Nephron (organoid): ENCODE results near the gene RSRC1.

Source experiments
- H3K27ac Mint-ChIP-seq, 3 experiments: 2 replicates each; pipeline ENCODE4 v1.8.0; 2020; ENCODE audit warnings: mixed read lengths in 3 of 3, mild to moderate bottlenecking in 2 of 3, moderate library complexity in 1 of 3
- H3K27me3 Mint-ChIP-seq: 2 replicates; pipeline ENCODE4 v1.8.0; 2021; ENCODE audit warnings: low read depth, mild to moderate bottlenecking, moderate library complexity, mixed read lengths
- H3K36me3 Mint-ChIP-seq: 2 replicates; pipeline ENCODE4 v1.8.0; 2020; ENCODE audit warnings: low read depth, mixed read lengths
- H3K4me1 Mint-ChIP-seq: 2 replicates; pipeline ENCODE4 v1.8.0; 2020; ENCODE audit warnings: mixed read lengths
- H3K4me3 Mint-ChIP-seq, 3 experiments: 2 replicates each; pipeline ENCODE4 v1.8.0; 2020; ENCODE audit warnings: mild to moderate bottlenecking in 3 of 3, mixed read lengths in 3 of 3, moderate library complexity in 2 of 3
- H3K9me3 Mint-ChIP-seq: 2 replicates; pipeline ENCODE4 v1.8.0; 2020; ENCODE audit warnings: mixed read lengths
- TF ChIP-seq, protein P1 (sequence below), 3 experiments: fragments of 200-600 bp; sonication (generic); IDR thresholded peaks; one replicate each; pipeline ENCODE4 v1.5.0; 2021; ENCODE audit warnings: antibody characterized with exemption in 3 of 3; ENCODE audit not compliant: unreplicated experiment in 3 of 3

Gene RSRC1

DNA sequence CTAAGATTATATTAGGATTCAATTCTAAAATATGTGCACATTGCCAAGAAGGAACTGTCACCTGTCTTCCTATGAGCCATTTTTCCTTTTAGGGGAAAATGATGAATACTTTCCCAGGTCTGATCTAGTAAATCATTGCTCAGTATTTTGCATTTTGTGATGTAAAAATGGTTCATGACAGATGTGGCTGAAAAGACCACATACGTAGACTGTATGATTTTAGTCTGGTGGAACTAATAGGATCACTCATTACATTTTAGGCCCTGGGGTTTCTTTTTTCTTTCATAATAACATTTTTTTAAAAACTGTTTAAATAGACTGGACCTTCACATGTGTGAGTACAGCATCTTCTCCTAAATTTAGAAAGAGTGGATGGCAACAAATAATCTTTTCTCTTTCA is 259.4 kb downstream of the RSRC1 start:
- Mint-ChIP-seq H3K4me3 (no peak overlapping the region), H3K9me3 (peaks cover 15% of the 10 kb centered on the region), H3K27ac (no peak overlapping the region), H3K4me1 (no peaks in the 10 kb centered on the region), H3K36me3 (no peaks in the 10 kb centered on the region), H3K27me3 (no peaks in the 10 kb centered on the region)
- TF ChIP-seq, protein P1, sequence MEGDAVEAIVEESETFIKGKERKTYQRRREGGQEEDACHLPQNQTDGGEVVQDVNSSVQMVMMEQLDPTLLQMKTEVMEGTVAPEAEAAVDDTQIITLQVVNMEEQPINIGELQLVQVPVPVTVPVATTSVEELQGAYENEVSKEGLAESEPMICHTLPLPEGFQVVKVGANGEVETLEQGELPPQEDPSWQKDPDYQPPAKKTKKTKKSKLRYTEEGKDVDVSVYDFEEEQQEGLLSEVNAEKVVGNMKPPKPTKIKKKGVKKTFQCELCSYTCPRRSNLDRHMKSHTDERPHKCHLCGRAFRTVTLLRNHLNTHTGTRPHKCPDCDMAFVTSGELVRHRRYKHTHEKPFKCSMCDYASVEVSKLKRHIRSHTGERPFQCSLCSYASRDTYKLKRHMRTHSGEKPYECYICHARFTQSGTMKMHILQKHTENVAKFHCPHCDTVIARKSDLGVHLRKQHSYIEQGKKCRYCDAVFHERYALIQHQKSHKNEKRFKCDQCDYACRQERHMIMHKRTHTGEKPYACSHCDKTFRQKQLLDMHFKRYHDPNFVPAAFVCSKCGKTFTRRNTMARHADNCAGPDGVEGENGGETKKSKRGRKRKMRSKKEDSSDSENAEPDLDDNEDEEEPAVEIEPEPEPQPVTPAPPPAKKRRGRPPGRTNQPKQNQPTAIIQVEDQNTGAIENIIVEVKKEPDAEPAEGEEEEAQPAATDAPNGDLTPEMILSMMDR (IDR thresholded peaks at IDR 0.05; ENCODE audit: unreplicated experiment in 3 of 3): no peak

DNA sequence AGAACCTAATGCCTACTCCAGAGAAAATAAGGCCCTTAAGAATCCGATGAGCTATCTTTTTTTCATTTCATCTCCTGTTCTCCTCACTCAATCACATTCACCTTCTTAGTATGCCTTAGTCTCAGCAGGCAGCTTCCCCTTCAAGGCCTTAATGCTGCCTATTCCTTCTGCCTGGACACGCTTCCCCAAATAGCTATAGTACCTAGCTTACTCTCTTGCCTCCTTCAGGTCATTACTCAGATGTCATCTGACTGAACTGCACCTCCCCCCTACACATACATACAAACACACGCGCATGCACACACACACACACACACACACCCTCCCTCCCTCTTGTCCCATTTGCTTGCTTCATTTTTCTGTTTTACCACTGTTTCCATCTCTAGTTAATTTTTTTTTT is 269.6 kb downstream of the RSRC1 start:
- H3K36me3 Mint-ChIP-seq: no peaks in the 10 kb centered on the region
- TF ChIP-seq, protein P1 (IDR thresholded peaks at IDR 0.05; ENCODE audit: unreplicated experiment in 3 of 3): no peak
- no peaks in the 10 kb centered on the region for H3K27me3 Mint-ChIP-seq
- peaks cover 3% of the 10 kb centered on the region for H3K4me1 Mint-ChIP-seq
- no peaks in the 10 kb centered on the region for H3K9me3 Mint-ChIP-seq
- no peak overlapping the region for H3K4me3 Mint-ChIP-seq
- H3K27ac Mint-ChIP-seq: no peak overlapping the region

DNA sequence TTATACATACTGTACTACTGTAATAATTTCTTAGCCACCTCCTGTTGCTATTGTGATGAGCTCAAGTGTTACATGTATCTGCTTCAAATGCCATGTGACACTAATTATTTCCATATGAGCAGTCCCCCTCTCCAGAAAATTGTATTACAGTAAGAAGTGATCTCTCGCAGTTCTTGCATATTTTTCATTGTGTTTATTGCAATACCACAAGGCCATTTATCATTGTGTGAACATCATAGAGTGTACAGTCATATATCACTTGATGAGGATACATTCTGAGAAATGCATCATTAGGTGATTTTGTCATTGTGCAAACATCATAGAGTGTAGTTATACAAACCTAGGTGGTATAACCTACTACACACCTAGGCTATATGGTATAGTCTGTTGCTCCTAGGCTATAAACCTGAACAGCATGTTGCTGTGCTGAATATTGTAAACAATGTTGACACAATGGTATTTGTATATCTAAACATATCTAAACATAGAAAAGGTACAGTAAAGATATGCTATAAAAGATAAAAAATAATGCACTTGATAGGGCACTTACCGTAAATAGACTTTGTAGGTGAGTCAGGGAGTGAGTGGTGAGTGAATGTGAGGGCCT is 271.5 kb downstream of the RSRC1 start:
- H3K4me3 Mint-ChIP-seq: no peak overlapping the region
- TF ChIP-seq, protein P1 (IDR thresholded peaks at IDR 0.05; ENCODE audit: unreplicated experiment in 3 of 3): no peak
- no peaks in the 10 kb centered on the region for H3K27me3 Mint-ChIP-seq
- no peaks in the 10 kb centered on the region for H3K36me3 Mint-ChIP-seq
- H3K9me3 Mint-ChIP-seq: no peaks in the 10 kb centered on the region
- peaks cover 3% of the 10 kb centered on the region for H3K4me1 Mint-ChIP-seq
- H3K27ac Mint-ChIP-seq: no peak overlapping the region

DNA sequence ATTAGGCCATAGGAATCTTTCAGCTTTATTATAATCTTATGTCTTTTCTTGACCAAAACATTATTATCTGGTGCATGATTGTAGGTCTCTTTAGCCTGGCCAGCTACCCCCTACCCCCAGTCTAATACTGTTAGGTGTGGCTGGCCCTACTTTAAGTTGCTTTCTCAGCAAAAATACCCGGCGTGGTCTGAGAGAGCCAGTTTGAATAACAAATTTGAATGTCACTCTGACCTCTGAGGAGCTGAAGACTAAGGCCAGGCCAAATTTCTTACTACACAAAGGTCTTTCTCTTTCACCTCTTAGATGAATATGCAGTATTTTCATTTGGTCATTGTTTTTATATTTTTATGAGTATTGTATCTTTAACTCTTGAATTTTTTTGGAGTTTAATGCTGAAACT is 272.6 kb downstream of the RSRC1 start:
- Mint-ChIP-seq H3K27ac (no peak overlapping the region), H3K4me3 (no peak overlapping the region), H3K36me3 (no peaks in the 10 kb centered on the region), H3K9me3 (no peaks in the 10 kb centered on the region), H3K27me3 (no peaks in the 10 kb centered on the region), H3K4me1 (no peaks in the 10 kb centered on the region)
- TF ChIP-seq, protein P1 (IDR thresholded peaks at IDR 0.05; ENCODE audit: unreplicated experiment in 3 of 3): no peak

DNA sequence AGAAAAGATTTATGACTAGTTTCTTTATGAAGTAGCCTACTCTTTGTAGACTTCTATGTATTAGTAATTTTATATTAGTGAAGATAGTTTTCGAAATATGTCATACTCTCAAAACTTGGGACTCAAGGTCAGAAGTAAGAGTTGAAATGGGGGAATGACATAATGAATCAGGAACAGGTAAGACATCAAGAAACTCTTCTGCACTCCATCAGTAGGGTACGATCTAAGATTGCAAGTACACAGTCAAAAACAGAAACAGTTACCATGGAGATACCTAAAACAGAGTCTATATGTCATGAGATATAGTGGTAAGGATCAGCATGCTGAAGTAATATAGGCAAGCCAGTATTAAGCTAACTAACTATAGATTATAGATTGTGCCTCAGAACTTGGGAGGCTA is 274.1 kb downstream of the RSRC1 start:
- H3K27ac Mint-ChIP-seq: no peak overlapping the region
- no peaks in the 10 kb centered on the region for H3K4me1 Mint-ChIP-seq
- no peaks in the 10 kb centered on the region for H3K36me3 Mint-ChIP-seq
- H3K4me3 Mint-ChIP-seq: no peak overlapping the region
- H3K27me3 Mint-ChIP-seq: no peaks in the 10 kb centered on the region
- H3K9me3 Mint-ChIP-seq: no peaks in the 10 kb centered on the region
- TF ChIP-seq, protein P1 (IDR thresholded peaks at IDR 0.05; ENCODE audit: unreplicated experiment in 3 of 3): no peak

DNA sequence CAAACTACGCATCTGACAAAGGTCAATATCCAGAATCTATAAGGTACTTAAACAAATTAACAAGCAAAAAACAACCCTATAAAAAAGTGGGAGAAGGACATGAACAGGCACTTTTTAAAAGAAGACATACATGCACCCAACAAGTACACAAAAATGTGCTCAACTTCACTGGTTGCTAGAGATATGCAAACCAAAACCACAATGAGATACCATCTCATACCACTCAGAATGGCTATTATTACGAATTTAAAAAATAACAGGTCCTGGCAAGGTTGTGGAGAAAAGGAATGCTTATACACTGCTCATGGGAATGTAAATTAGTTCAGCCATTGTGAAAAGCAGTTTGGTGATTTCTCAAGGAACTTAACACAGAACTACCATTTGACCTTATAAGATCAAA is 285.5 kb downstream of the RSRC1 start:
- H3K27ac Mint-ChIP-seq: no peak overlapping the region
- no peak overlapping the region for H3K4me3 Mint-ChIP-seq
- peaks cover 28% of the 10 kb centered on the region for H3K9me3 Mint-ChIP-seq
- TF ChIP-seq, protein P1 (IDR thresholded peaks at IDR 0.05; ENCODE audit: unreplicated experiment in 3 of 3): no peak
- H3K27me3 Mint-ChIP-seq: no peaks in the 10 kb centered on the region
- no peaks in the 10 kb centered on the region for H3K4me1 Mint-ChIP-seq
- H3K36me3 Mint-ChIP-seq: peaks cover 13% of the 10 kb centered on the region
